ENCODE data around the gene TCTN1. TPM values are rescaled to one million over a fixed set of nuclear protein-coding genes. Genes with fewer than 3 reads are reported as not detected.

Gene TCTN1
- total RNA-seq, 1 donor from 2014 or later = 24.4 TPM

- no peak for DNase-seq (ENCODE audit: low spot score)
- TF ChIP-seq CTCF (IDR thresholded peaks at IDR 0.05; ENCODE audit: unreplicated experiment) = no peak
- H3K36me3 Mint-ChIP-seq (ENCODE audit: low read depth, unreplicated experiment) = peaks cover 5% of the 10 kb centered on the region
- peaks cover 4% of the 10 kb centered on the region for H3K27me3 Mint-ChIP-seq (ENCODE audit: unreplicated experiment)
- H3K9me3 Mint-ChIP-seq (ENCODE audit: unreplicated experiment) = no peaks in the 10 kb centered on the region
- H3K27ac Mint-ChIP-seq (ENCODE audit: unreplicated experiment) = no peak overlapping the region
- H3K4me1 Mint-ChIP-seq (ENCODE audit: unreplicated experiment) = no peaks in the 10 kb centered on the region
- no peak overlapping the region for H3K4me3 Mint-ChIP-seq (ENCODE audit: unreplicated experiment)
These were observed 13.7 kb downstream of the TCTN1 start for GRCh38 chr12:110627500-110628195.

GRCh38 chr12:110635055-110635454 is 21.1 kb downstream of the TCTN1 start:
- Mint-ChIP-seq H3K4me1 (ENCODE audit: unreplicated experiment) (peaks cover 16% of the 10 kb centered on the region), H3K4me3 (ENCODE audit: unreplicated experiment) (no peak overlapping the region), H3K9me3 (ENCODE audit: unreplicated experiment) (no peaks in the 10 kb centered on the region), H3K27ac (ENCODE audit: unreplicated experiment) (no peak overlapping the region), H3K27me3 (ENCODE audit: unreplicated experiment) (no peaks in the 10 kb centered on the region), H3K36me3 (ENCODE audit: low read depth, unreplicated experiment) (no peaks in the 10 kb centered on the region)
- no peak for TF ChIP-seq CTCF (IDR thresholded peaks at IDR 0.05; ENCODE audit: unreplicated experiment)
- no peak for DNase-seq (ENCODE audit: low spot score)

- no peak for DNase-seq (ENCODE audit: low spot score)
- TF ChIP-seq CTCF (IDR thresholded peaks at IDR 0.05; ENCODE audit: unreplicated experiment) = no peak
- H3K9me3 Mint-ChIP-seq (ENCODE audit: unreplicated experiment) = no peaks in the 10 kb centered on the region
- H3K27me3 Mint-ChIP-seq (ENCODE audit: unreplicated experiment) = no peaks in the 10 kb centered on the region
- H3K27ac Mint-ChIP-seq (ENCODE audit: unreplicated experiment) = no peak overlapping the region
- H3K4me1 Mint-ChIP-seq (ENCODE audit: unreplicated experiment) = peaks cover 16% of the 10 kb centered on the region
- no peaks in the 10 kb centered on the region for H3K36me3 Mint-ChIP-seq (ENCODE audit: low read depth, unreplicated experiment)
- no peak overlapping the region for H3K4me3 Mint-ChIP-seq (ENCODE audit: unreplicated experiment)
These were observed 22.6 kb downstream of the TCTN1 start for GRCh38 chr12:110636516-110636915.

DNA sequence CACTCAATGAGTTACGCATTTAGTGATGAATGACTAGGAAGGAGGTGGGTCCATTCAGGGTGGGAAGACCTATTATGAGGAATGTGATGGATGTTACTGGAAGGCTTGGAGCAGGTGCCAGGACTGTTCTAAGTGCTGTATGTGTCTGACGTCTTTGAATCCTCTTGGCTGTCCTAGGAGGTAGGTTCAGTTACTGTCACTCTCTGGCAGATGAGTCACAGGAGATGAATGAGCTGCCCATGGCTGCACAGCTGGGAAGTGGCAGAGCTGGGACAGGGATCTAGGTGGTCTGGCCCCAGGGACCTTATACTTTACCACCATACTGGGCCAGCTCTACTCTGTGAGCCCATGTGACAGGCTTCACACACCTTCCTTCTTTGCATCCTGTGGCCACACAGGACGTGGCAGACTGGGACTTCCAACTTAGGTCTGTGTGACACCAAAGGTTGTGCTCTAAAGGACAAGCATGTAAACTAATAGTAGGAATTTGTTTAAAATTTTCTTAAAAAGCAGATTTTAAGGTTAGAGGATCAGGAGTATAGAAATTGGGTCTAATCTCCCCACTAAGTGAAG is 24.0 kb downstream of the TCTN1 start:
- Mint-ChIP-seq H3K9me3 (ENCODE audit: unreplicated experiment) (no peaks in the 10 kb centered on the region), H3K4me1 (ENCODE audit: unreplicated experiment) (peaks cover 16% of the 10 kb centered on the region), H3K4me3 (ENCODE audit: unreplicated experiment) (no peak overlapping the region), H3K27ac (ENCODE audit: unreplicated experiment) (no peak overlapping the region), H3K36me3 (ENCODE audit: low read depth, unreplicated experiment) (no peaks in the 10 kb centered on the region), H3K27me3 (ENCODE audit: unreplicated experiment) (no peaks in the 10 kb centered on the region)
- no peak for DNase-seq (ENCODE audit: low spot score)
- no peak for TF ChIP-seq CTCF (IDR thresholded peaks at IDR 0.05; ENCODE audit: unreplicated experiment)

GRCh38 chr12:110638796-110639195 is 24.9 kb downstream of the TCTN1 start:
- Mint-ChIP-seq H3K4me3 (ENCODE audit: unreplicated experiment) (no peak overlapping the region), H3K4me1 (ENCODE audit: unreplicated experiment) (peaks cover 16% of the 10 kb centered on the region), H3K36me3 (ENCODE audit: low read depth, unreplicated experiment) (no peaks in the 10 kb centered on the region), H3K27me3 (ENCODE audit: unreplicated experiment) (no peaks in the 10 kb centered on the region), H3K9me3 (ENCODE audit: unreplicated experiment) (no peaks in the 10 kb centered on the region), H3K27ac (ENCODE audit: unreplicated experiment) (no peak overlapping the region)
- DNase-seq (ENCODE audit: low spot score) = no peak
- TF ChIP-seq CTCF (IDR thresholded peaks at IDR 0.05; ENCODE audit: unreplicated experiment) = no peak

All from endothelial cell (in vitro differentiated cells).